ENCODE results near the gene CCDC186. TPM values are rescaled to one million over a fixed set of nuclear protein-coding genes. Genes with fewer than 3 reads are reported as not detected.

Gene CCDC186
- total and polyA plus RNA-seq, 2 of the 13 experiments (the other 11 are each of a cell fraction or from before 2014, with no cell fraction given): 4.2 to 11.8 TPM

DNA sequence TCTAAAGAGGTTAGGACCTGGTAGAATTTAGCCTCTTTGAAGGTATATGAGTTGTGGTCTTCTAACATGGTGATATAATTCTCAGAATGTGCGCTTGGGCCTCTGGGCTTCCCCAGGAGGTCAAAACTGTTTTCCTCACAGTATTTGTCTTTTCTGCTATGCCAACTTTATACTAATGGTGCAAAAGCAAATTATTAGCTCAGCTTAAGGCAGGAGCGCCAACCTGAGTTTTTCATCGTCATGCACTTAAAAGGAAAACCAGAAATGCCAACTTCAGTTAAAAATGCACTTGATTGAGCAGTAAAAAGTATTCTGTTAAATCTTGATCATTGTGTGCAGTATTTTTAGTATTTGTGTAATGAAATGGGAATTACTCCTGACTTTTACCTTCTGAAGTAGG, 14.9 kb upstream of the CCDC186 start (continued):
- TF ChIP-seq ZNF343 (CRISPR knock-in tag; IDR thresholded peaks at IDR 0.05): no peak
- no peak for TF ChIP-seq ZFYVE20 (CRISPR knock-in tag; IDR thresholded peaks at IDR 0.05; ENCODE audit: borderline replicate concordance, low read depth)

GRCh38 chr10:114188001-114188400, 14.0 kb upstream of the CCDC186 start:
- no peaks in the 10 kb centered on the region for H3K36me3 ChIP-seq (replicated peaks in 1 of 2; ENCODE audit: control insufficient read depth in 1 of 2, insufficient read depth in 2 of 2, low read length in 2 of 2)
- no peak for ATAC-seq
- no peak overlapping the region for H3K9ac ChIP-seq (ENCODE audit: insufficient read depth, low read depth, low read length)
- no peak overlapping the region for H3K4me3 ChIP-seq (replicated peaks in 1 of 3; ENCODE audit: insufficient read depth in 1 of 3, low read depth in 2 of 3, low read length in 3 of 3)
- no peak overlapping the region for H2AFZ ChIP-seq (ENCODE audit: low read length)
- no peaks in the 10 kb centered on the region for H3K9me3 ChIP-seq (ENCODE audit: low read length)
- no peak overlapping the region for H3K27ac ChIP-seq (ENCODE audit: extremely low read length, insufficient read depth, low read length)
- no peaks in the 10 kb centered on the region for H4K20me1 ChIP-seq (ENCODE audit: insufficient read depth, low read length)
- no peak overlapping the region for H3K4me2 ChIP-seq (ENCODE audit: low read depth, low read length)
- in situ Hi-C loops (cut with HindIII; ENCODE audit: extremely low pct_ligation_motif_present, low pct_unique_long_range_greater_than_20kb) (no loop called here), intact Hi-C loops (cut with micrococcal nuclease; ENCODE audit: unreplicated experiment) (no loop called here)
- ChIA-PET POLR2A (no interaction called here), CTCF (ENCODE audit: low intra/inter-chr PET ratio, low total read pairs) (no interaction called here)
- peaks cover 0 to 9% of the 10 kb centered on the region in 2 experiments; a peak in 2 of 5 replicates for H3K27me3 ChIP-seq (ENCODE audit: control insufficient read depth in 1 of 2, insufficient read depth in 2 of 2, low read length in 2 of 2)
- no peak for TF ChIP-seq IRX3 (CRISPR knock-in tag; IDR thresholded peaks at IDR 0.05; ENCODE audit: borderline replicate concordance, low read depth)
- TF ChIP-seq CTCF (CRISPR knock-in tag; IDR thresholded peaks at IDR 0.05): no peak
- TF ChIP-seq HOXA3 (CRISPR knock-in tag; IDR thresholded peaks at IDR 0.05): no peak
- TF ChIP-seq, protein P1, sequence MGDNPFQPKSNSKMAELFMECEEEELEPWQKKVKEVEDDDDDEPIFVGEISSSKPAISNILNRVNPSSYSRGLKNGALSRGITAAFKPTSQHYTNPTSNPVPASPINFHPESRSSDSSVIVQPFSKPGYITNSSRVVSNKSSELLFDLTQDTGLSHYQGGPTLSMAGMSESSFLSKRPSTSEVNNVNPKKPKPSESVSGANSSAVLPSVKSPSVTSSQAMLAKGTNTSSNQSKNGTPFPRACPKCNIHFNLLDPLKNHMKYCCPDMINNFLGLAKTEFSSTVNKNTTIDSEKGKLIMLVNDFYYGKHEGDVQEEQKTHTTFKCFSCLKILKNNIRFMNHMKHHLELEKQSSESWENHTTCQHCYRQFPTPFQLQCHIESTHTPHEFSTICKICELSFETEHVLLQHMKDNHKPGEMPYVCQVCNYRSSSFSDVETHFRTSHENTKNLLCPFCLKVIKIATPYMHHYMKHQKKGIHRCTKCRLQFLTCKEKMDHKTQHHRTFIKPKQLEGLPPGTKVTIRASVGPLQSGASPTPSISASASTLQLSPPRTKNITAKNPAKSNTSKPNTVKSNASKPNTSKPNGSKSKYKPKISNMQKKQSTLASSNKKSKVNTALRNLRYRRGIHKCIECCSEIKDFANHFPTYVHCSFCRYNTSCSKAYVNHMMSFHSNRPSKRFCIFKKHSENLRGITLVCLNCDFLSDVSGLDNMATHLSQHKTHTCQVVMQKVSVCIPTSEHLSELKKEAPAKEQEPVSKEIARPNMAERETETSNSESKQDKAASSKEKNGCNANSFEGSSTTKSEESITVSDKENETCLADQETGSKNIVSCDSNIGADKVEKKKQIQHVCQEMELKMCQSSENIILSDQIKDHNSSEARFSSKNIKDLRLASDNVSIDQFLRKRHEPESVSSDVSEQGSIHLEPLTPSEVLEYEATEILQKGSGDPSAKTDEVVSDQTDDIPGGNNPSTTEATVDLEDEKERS (CRISPR knock-in tag; IDR thresholded peaks at IDR 0.05): no peak
- TF ChIP-seq NR2F2 (IDR thresholded peaks at IDR 0.05; ENCODE audit: borderline replicate concordance, low read depth): no peak
- no peak for TF ChIP-seq KLF9 (CRISPR knock-in tag; IDR thresholded peaks at IDR 0.05; ENCODE audit: low read depth)
- TF ChIP-seq NR3C1 (CRISPR knock-in tag; IDR thresholded peaks at IDR 0.05): no peak
- TF ChIP-seq IRF2 (CRISPR knock-in tag; IDR thresholded peaks at IDR 0.05): no peak
- no peak for TF ChIP-seq RBM22 (optimal IDR thresholded peaks at IDR 0.05; ENCODE audit: low read length)
- TF ChIP-seq ZNF883 (CRISPR knock-in tag; IDR thresholded peaks at IDR 0.05; ENCODE audit: not compliant biosample characterization): no peak
- no peak for TF ChIP-seq ZNF891 (CRISPR knock-in tag; IDR thresholded peaks at IDR 0.05)
- no peak for FAIRE-seq
- no peaks in the 10 kb centered on the region for H3K79me2 ChIP-seq (ENCODE audit: insufficient read depth, low read length)
- no TSS peak for BruUV-seq (replicated peaks)
- WGBS (ENCODE audit: low lambda C conversion rate): 71% methylated on average over 3 of the region's 3 CpGs
- no peak for DNase-seq (ENCODE audit: low spot score)
- no peaks in the 10 kb centered on the region for H3K4me1 ChIP-seq (ENCODE audit: insufficient read depth, low read length)

All from HepG2 (cell line).